CD4-positive, alpha-beta T cell (primary cell): ENCODE measurements around the gene ZCWPW1. TPM values are rescaled to one million over a fixed set of nuclear protein-coding genes. Genes with fewer than 3 reads are reported as not detected.
"Not testable (repeated sequence)": the region's sequence is repeated elsewhere in the genome, so short reads cannot be mapped to it uniquely, and the experiment has no call there.

Experiments used
- ATAC-seq: fragments of 200-7000 bp; cut with Tn5 transposase; one replicate; pipeline ENCODE4 v1.10.0; 2022; ENCODE audit warnings: mild to moderate bottlenecking; ENCODE audit not compliant: poor library complexity
- CTCF ChIA-PET: fragments of 350-600 bp; sonication (Branson Sonifier 250); formaldehyde crosslinking; loops from one replicate; lab custom pipeline; 2021; ENCODE audit warnings: antibody characterized with exemption, inconsistent platforms; lab: Charles Lee
- POLR2A ChIA-PET: fragments of 350-600 bp; sonication (Branson Sonifier 250); formaldehyde crosslinking; loops from one replicate; lab custom pipeline; 2021; ENCODE audit warnings: antibody characterized with exemption, inconsistent platforms; lab: Charles Lee
- DNase-seq, 14 experiments: peaks; one replicate each; pipeline ENCODE4 v3.0.0-alpha.2; 2013 to 2020; ENCODE audit warnings: mixed read lengths in 2 of 14
- H3K27ac ChIP-seq, 2 donors: one replicate each; pipeline versions ENCODE4 v1.5.1 to v1.7.0; 2013; ENCODE audit warnings: low read length in 2 of 2, low read depth in 1 of 2, mild to moderate bottlenecking in 1 of 2
- H3K27me3 ChIP-seq, 2 experiments: 1 replicate in 1 of 2; 2 replicates in 1 of 2; pipeline versions ENCODE4 v1.6.1 to v1.7.0; 2013; ENCODE audit warnings: low read length in 2 of 2, control low read depth in 1 of 2, mild to moderate bottlenecking in 1 of 2, moderate library complexity in 1 of 2; ENCODE audit not compliant: insufficient read depth in 2 of 2, control insufficient read depth in 1 of 2
- H3K36me3 ChIP-seq: one replicate; pipeline ENCODE4 v1.6.1; 2013; ENCODE audit warnings: low read length, control low read depth; ENCODE audit not compliant: insufficient read depth
- H3K4me1 ChIP-seq: one replicate; pipeline ENCODE4 v1.6.1; 2013; ENCODE audit warnings: low read length, control low read depth; ENCODE audit not compliant: insufficient read depth
- H3K4me3 ChIP-seq: one replicate; pipeline ENCODE4 v1.5.1; 2013; ENCODE audit warnings: mild to moderate bottlenecking, low read length, moderate library complexity
- H3K9me3 ChIP-seq, 2 experiments: 1 replicate in 1 of 2; 2 replicates in 1 of 2; pipeline versions ENCODE4 v1.6.1 to v1.7.0; 2013; ENCODE audit warnings: low read length in 2 of 2, mild to moderate bottlenecking in 2 of 2, control low read depth in 1 of 2, moderate library complexity in 1 of 2; ENCODE audit not compliant: control insufficient read depth in 1 of 2, insufficient read depth in 1 of 2
- H3K27ac Mint-ChIP-seq: one replicate; pipeline ENCODE4 v1.8.0; 2020; ENCODE audit warnings: mixed read lengths
- H3K27me3 Mint-ChIP-seq: one replicate; pipeline ENCODE4 v1.8.0; 2021; ENCODE audit warnings: mixed read lengths
- H3K36me3 Mint-ChIP-seq: one replicate; pipeline ENCODE4 v1.8.0; 2021; ENCODE audit warnings: low read depth, mixed read lengths
- H3K4me1 Mint-ChIP-seq: one replicate; pipeline ENCODE4 v1.8.0; 2021; ENCODE audit warnings: low read depth, mixed read lengths
- H3K4me3 Mint-ChIP-seq: one replicate; pipeline ENCODE4 v1.8.0; 2020; ENCODE audit warnings: mild to moderate bottlenecking, mixed read lengths
- H3K9me3 Mint-ChIP-seq: one replicate; pipeline ENCODE4 v1.8.0; 2020; ENCODE audit warnings: mixed read lengths
- CTCF ChIP-seq: fragments of 200-600 bp; IDR thresholded peaks from one replicate; pipeline ENCODE4 v1.8.0; 2022; ENCODE audit warnings: antibody characterized with exemption, mild to moderate bottlenecking
- intact Hi-C, 2 experiments: fragments of 100-400 bp; cut with DNase I in 1 of 2; cut with micrococcal nuclease in 1 of 2; formaldehyde crosslinking; loops; one replicate each; pipeline versions ENCODE4 v1.15.1 to v1.9.0; 2023 to 2025; cut with DNase I, micrococcal nuclease
- total RNA-seq, 174 experiments: library from RNA in 2 of 174; stranded (reverse) in 2 of 174; gene quantifications; one replicate each; pipeline ENCODE4 v1.2.3 and lab custom pipeline; 2021 to 2026

ZCWPW1 gene
- total RNA-seq, 2 experiments from 2014 or later: 4.4 to 6.5 TPM

GRCh38 chr7:100441641-100442535, 13.4 kb upstream of the ZCWPW1 start:
- H3K4me3 ChIP-seq: no peak overlapping the region
- intact Hi-C loops: no loop called here
- peaks cover 6% of the 10 kb centered on the region for H3K4me1 Mint-ChIP-seq
- no peak overlapping the region for H3K27ac ChIP-seq
- no peaks in the 10 kb centered on the region for H3K9me3 Mint-ChIP-seq
- no peak overlapping the region for H3K4me3 Mint-ChIP-seq
- H3K9me3 ChIP-seq: no peaks in the 10 kb centered on the region
- DNase-seq (peak in 1 of 14 experiments; percentile 27), ATAC-seq (no peak)
- no peaks in the 10 kb centered on the region for H3K27me3 ChIP-seq
- H3K36me3 ChIP-seq: no peaks in the 10 kb centered on the region
- ChIA-PET POLR2A (interaction anchor here (1.2 to 6.0 kb wide), 2 partner anchors 12 to 143 kb away, joined by 3 to 84 read pairs; partner anchors contain the start of genes MEPCE and ZCWPW1), CTCF (no interaction called here)
- no peaks in the 10 kb centered on the region for H3K36me3 Mint-ChIP-seq
- peaks cover 21% of the 10 kb centered on the region for H3K4me1 ChIP-seq
- H3K27me3 Mint-ChIP-seq: no peaks in the 10 kb centered on the region
- H3K27ac Mint-ChIP-seq: no peak overlapping the region
- TF ChIP-seq CTCF: no peak

DNA sequence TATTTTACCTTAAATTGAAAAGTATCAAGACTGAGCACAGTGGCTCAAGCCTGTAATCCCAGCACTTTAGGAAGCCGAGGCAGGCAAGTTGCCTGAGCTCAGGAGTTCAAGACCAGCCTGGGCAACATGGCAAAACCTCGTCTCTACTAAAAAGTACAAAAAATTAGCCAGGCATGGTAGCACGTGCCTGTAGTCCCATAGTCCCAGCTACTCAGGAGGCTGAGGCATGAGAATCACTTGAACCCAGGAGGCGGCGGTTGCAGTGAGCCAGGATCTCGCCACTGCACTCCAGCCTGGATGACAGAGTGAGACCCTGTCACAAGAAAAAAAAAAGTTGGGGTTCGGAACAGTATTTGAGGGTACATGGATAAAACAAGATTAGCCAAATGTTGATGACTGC, 10.7 kb upstream of the ZCWPW1 start:
- intact Hi-C loops: loop anchor here in 1 of 2 experiments (5.0 to 10.0 kb wide), 2 partner anchors 233 to 816 kb away; partner anchors contain the start of gene GNB2
- H3K9me3 ChIP-seq, H3K27me3 Mint-ChIP-seq, ATAC-seq, H3K27me3 ChIP-seq, H3K27ac ChIP-seq, H3K27ac Mint-ChIP-seq, H3K4me3 Mint-ChIP-seq, CTCF ChIA-PET, H3K9me3 Mint-ChIP-seq, H3K36me3 ChIP-seq, DNase-seq, H3K4me3 ChIP-seq: not testable (repeated sequence)
- peaks cover 19% of the 10 kb centered on the region for H3K36me3 Mint-ChIP-seq
- peaks cover 19% of the 10 kb centered on the region for H3K4me1 Mint-ChIP-seq
- POLR2A ChIA-PET: interaction anchor here (1.5 to 6.0 kb wide), 2 partner anchors 10 to 147 kb away, joined by 4 to 84 read pairs; partner anchors contain the start of genes FBXO24, LRCH4, MEPCE and ZCWPW1
- peaks cover 24% of the 10 kb centered on the region for H3K4me1 ChIP-seq

DNA sequence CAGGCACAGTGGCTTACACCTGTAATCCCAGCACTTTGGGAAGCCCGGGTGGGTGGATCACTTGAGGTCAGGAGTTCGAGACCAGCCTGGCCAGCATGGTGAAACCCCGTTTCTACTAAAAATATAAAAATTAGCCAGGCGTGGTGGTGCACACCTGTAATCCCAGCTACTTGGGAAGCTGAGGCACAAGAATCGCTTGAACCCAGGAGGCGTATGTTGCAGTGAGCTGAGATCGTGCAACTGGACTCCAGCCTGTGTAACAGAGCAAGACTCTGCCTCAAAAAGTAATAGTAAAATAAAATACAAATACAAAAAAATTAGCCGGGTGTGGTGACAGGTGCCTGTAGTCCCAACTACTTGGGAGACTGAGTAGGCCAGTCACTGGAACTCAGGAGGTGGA, 10.2 kb upstream of the ZCWPW1 start:
- H3K27ac Mint-ChIP-seq, DNase-seq, H3K4me3 ChIP-seq, H3K36me3 ChIP-seq, H3K27me3 ChIP-seq, H3K4me3 Mint-ChIP-seq, H3K9me3 Mint-ChIP-seq, CTCF ChIA-PET, H3K27me3 Mint-ChIP-seq, H3K27ac ChIP-seq, ATAC-seq, H3K9me3 ChIP-seq: not testable (repeated sequence)
- POLR2A ChIA-PET: interaction anchor here (1.5 to 6.0 kb wide), 2 partner anchors 9 to 148 kb away, joined by 4 to 84 read pairs; partner anchors contain the start of genes FBXO24, LRCH4, MEPCE and ZCWPW1
- Mint-ChIP-seq H3K36me3 (peaks cover 25% of the 10 kb centered on the region), H3K4me1 (peaks cover 24% of the 10 kb centered on the region)
- H3K4me1 ChIP-seq: peaks cover 27% of the 10 kb centered on the region
- intact Hi-C loops: loop anchor here in 1 of 2 experiments (5.0 to 10.0 kb wide), 2 partner anchors 234 to 816 kb away; partner anchors contain the start of gene GNB2

DNA sequence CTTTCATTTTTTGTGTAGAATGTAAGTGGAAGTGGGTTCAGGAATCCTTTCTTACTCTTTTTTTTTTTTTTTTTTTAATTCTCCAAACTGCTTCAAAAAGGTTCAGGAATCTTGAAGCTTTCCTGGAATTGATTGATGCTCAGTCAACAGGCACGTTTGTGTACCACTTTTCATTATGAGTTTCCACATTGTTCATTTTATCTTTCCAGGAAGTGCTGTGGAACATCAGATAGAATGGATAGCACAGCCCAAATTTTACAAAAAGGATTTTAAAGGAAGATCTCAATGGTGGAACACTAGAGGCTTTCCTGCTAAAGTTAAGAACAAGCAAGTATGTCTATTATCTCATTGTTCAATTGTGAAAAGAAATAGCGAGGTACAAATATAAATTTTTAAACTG, 9.7 kb upstream of the ZCWPW1 start:
- H3K36me3 ChIP-seq: peaks cover 14% of the 10 kb centered on the region
- no peaks in the 10 kb centered on the region for H3K27me3 ChIP-seq
- no peak for ATAC-seq
- H3K27ac Mint-ChIP-seq: peak overlapping the region; percentile 24
- POLR2A ChIA-PET: interaction anchor here (6.0 kb wide), 1 partner anchor 9 kb away, joined by 84 read pairs; the partner anchor contains the start of genes MEPCE and ZCWPW1
- no peaks in the 10 kb centered on the region for H3K27me3 Mint-ChIP-seq
- H3K4me1 ChIP-seq: peaks cover 33% of the 10 kb centered on the region
- H3K27ac ChIP-seq: no peak overlapping the region
- peaks cover 29% of the 10 kb centered on the region for H3K4me1 Mint-ChIP-seq
- H3K4me3 Mint-ChIP-seq: peak overlapping the region; percentile 66
- intact Hi-C loops: loop anchor here in 1 of 2 experiments (5.0 to 10.0 kb wide), 2 partner anchors 234 to 817 kb away; partner anchors contain the start of gene GNB2
- DNase-seq: no peak
- no peaks in the 10 kb centered on the region for H3K9me3 ChIP-seq
- no peak overlapping the region for H3K4me3 ChIP-seq
- CTCF ChIA-PET: no interaction called here
- no peaks in the 10 kb centered on the region for H3K9me3 Mint-ChIP-seq
- H3K36me3 Mint-ChIP-seq: peaks cover 30% of the 10 kb centered on the region
- TF ChIP-seq CTCF: no peak
